Skin epidermis (tissue), 12 donors: ENCODE results near the gene PADI1.

ENCODE experiments used
- H3K27ac ChIP-seq, 21 experiments: fragments of 200-600 bp; sonication (generic) in 11 of 21; one replicate each; pipeline ENCODE4 v1.5.0; 2020; ENCODE audit warnings: mild to moderate bottlenecking in 3 of 21, inconsistent platforms in 2 of 21, moderate library complexity in 2 of 21
- H3K4me3 ChIP-seq, 7 experiments: fragments of 200-600 bp; sonication (generic) in 2 of 7; one replicate each; pipeline ENCODE4 v1.5.0; 2020; ENCODE audit warnings: inconsistent platforms in 2 of 7, mild to moderate bottlenecking in 2 of 7, moderate library complexity in 1 of 7

Gene PADI1

DNA sequence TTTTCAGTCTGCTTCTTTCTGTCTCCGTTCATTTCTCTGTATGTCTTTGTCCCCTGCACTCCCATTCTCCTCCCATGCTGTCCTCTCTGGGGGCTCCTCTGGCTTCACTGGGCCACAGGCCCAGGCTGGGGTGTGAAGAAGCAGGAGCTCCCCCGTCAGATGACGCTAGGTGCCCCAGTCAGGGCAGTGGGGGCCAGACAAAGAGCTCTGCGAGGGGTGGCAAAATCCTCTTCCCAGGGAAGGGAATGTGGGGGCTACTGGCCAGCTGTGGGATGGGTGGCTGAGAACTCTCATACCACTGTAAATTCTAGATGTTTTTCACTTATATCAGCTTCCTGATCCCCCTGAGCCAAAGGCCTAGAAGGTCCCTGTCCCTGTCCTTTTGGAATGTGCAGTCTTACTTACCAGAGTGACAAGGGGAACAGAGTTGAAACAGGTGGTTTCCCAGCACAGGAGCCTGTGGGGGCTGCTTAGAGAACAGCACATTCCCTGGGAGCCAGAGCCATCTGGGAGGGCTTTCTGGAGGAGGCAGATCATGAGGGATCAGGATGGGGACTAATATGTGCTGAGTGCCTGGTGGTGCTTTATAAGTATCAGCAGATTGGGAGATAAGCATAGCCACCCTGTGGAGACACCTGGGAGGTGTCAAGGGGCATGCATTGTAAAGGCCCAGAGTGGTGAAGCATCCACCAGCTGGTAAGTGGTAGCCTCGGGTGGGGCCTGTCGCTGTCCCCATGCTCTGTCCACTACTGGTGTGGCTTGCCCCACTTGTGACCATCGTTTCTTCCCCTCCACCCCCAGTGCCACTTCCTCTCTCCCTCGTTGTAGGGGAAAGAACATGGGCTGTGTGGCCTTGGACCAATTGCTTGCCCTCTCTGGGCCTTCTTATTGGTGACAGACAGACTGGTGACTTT is 10.1 kb upstream of the PADI1 start:
- peak overlapping the region in 1 of 21 experiments; percentile 34 for H3K27ac ChIP-seq

DNA sequence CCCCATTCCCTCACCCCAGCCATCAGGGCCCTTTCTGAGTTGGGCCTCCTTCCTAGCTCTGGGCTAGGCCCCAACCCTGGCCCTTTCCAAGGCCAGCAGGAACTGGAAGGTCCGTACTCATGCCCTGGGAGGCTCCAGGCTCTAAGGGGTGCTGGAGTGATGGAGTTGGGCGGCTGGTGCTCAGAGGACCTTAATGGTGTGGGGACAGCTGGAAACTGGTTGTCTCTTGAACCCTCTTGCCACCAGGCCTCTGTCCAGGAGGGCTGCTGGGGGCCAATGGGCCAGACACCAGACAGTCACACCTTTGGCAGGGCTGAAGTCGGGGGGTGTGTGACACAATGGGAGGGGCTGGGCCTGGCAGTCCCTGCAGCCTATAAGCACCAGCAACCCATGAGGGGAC is 9.2 kb upstream of the PADI1 start:
- Histone ChIP-seq H3K27ac (no peak overlapping the region), H3K4me3 (no peak overlapping the region)

More for the DNA sequence above, 10.1 kb upstream of the PADI1 start:
- no peak overlapping the region for H3K4me3 ChIP-seq

GRCh38 chr1:17196496-17197185 is 8.3 kb upstream of the PADI1 start:
- Histone ChIP-seq H3K4me3 (no peak overlapping the region), H3K27ac (no peak overlapping the region)

- Histone ChIP-seq H3K27ac (no peak overlapping the region), H3K4me3 (no peak overlapping the region)
Observed at GRCh38 chr1:17197696-17198095, 7.2 kb upstream of the PADI1 start.

DNA sequence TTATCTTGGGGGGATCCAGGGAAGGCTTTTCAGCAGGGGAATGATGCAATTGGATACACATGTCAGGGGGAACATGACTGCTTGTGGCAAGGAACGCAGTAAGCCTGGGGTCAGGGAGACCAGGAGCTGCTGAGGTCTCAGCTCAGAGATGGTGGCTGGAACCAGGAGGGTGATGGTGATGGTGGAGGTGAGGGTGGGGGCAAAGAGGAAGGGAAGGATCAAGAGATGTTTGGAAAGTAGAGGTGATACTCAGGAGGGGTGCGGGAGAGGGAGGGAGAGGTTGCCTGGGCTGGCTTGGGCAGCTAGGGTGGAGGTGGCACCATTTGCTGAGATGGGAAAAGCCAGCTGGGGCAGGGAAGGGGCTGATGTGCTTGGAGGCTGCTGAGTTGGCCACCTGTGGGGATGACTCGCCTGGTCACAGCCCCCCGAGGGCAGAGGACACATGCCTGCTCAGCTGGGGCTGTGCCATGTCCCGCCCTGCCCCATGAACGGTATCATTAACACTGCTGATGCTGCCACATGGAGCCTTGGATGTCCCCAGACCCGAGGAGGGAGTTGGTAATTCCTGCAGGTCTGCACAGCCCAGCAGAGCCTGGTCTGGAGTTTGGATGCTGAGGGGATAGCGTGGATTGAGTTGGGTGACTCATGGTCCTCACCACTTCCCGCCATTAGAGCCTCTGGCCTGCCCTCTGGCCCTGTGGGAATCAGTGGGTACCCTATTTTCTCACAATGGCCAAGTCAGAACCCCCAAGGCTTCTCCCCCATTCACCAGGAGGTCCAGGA is 6.3 kb upstream of the PADI1 start:
- Histone ChIP-seq H3K27ac (no peak overlapping the region), H3K4me3 (no peak overlapping the region)

DNA sequence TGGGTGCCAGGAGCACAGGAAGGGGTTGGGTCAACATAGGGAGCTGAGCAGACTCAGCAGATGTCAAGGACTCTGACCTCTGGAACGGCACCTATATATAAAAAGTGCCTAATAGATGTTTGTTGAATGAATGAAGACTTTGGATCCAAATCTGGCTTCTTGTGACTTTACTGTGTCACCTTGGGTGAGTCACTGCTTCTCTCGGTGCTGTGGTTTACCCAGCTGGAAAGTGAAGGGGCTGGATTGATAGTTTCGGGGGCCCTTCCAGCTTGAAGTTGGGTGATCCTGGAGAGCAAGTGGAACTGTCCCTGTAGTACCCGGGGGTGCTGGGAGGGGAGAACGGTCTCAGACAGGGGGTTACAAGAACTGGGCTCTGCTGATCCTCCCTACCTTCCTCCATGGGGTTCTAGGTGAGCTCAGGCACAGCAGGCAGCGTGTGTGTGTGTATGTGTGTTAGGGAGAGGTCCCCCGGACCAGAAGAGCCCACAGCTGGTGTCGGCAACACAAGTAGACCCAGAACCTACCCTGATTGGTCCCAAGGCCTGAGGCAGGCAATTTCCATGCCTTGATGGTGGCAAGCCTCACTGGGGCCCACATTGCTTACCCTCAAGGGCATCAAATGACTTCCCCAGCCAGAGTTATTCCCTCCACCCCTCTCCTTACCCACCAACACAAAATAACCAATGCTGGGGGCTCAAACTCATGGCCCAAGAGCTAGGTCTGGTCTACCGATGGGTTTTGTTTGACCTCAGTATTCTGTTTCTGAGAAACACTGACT is 5.5 kb upstream of the PADI1 start:
- H3K4me3 ChIP-seq: no peak overlapping the region
- no peak overlapping the region for H3K27ac ChIP-seq

DNA sequence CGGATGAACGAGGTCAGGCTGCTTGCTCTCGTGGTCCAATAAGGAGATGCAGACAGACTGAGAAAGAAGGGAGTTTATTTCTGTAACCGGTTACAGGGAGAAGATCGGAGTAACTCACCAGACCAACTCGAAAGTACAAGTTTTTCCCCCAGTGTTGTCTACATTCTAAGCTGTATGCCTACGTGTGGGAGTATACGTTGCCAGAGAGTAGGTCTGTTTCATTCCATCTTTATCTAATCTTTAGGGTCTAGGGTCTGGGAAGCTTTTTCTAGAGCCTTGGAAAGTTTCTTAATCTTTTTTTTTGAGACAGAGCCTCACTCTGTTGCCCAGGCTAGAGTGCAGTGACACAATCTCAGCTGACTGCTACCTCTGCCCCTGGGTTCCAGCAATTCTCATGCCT is 4.7 kb upstream of the PADI1 start:
- Histone ChIP-seq H3K4me3 (no peak overlapping the region), H3K27ac (no peak overlapping the region)

GRCh38 chr1:17200756-17201155 is 4.2 kb upstream of the PADI1 start:
- H3K4me3 ChIP-seq: no peak overlapping the region

GRCh38 chr1:17201201-17202021 is 3.5 kb upstream of the PADI1 start:
- no peak overlapping the region for H3K4me3 ChIP-seq
- H3K27ac ChIP-seq: no peak overlapping the region

More at GRCh38 chr1:17200756-17201155, 4.2 kb upstream of the PADI1 start:
- H3K27ac ChIP-seq: no peak overlapping the region

DNA sequence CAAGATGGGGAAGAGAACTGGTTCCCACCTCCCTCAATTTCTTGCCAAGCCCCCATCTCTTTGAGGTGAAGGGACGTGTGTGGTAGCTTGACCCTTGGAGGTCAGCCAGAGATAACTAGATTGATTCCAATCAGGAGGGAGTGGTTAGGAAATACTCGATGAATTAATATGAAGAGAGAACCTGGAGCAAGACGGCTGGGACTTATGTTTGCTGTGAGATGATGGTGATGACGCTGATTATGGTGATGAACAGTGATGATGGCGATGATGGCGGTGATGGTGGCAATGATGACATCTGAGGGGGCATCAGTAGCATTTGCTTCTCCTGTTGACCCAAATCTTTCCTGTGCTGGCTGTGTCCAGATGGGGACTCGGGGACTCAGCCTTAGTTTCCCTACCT is 724 bp downstream of the PADI1 start:
- peak overlapping the region in 2 of 21 experiments; percentile 5 to 28 for H3K27ac ChIP-seq
- H3K4me3 ChIP-seq: no peak overlapping the region

GRCh38 chr1:17206196-17206595 is 1.3 kb downstream of the PADI1 start:
- Histone ChIP-seq H3K4me3 (no peak overlapping the region), H3K27ac (peak overlapping the region in 1 of 21 experiments; percentile 28)

GRCh38 chr1:17207046-17207445 is 2.1 kb downstream of the PADI1 start:
- Histone ChIP-seq H3K4me3 (no peak overlapping the region), H3K27ac (peak overlapping the region in 3 of 21 experiments; percentile 16 to 25 (median 17))

DNA sequence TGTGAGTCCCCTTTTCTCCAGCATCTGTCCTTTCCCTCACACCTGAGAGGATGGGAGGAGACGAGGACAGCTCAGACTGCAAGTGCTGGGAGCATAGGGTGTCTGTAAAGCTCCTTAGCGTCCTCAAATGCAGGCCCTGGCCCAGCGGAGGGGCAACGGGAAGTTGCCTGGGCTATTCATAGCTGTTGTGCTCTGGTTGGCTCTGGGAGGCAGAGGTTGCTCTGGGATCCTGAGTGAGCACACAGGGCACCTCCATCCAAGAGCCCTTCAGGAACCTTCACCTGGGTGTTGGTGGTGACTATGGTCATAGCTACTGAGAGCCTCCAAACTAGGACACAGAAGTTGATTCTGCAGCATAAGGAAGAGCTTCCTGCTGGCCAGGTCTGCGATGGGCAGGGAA is 2.6 kb downstream of the PADI1 start:
- Histone ChIP-seq H3K27ac (peak overlapping the region in 2 of 21 experiments; percentile 16 to 17), H3K4me3 (no peak overlapping the region)

DNA sequence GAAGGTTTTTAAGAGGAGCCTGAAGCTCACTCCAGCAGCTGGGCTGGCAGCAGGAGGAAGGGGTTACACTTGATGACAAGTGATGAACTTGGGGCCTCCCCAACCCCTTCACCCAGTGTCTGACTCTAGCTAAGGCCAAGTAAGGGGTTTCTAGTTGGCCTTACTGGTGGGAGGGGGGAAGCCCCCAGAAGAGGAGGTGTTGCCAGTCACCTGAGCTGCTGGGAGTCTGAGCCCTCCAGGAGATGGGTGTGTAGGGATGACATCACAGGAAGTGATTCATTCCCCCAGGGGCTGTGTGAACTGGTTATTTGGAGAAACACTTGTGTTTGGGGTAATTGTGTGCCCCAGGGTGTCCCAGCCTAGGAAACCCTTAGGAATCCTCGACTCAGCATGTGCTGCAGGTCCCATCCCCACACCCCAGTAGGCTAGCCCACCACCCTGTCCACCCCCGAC is 3.1 kb downstream of the PADI1 start:
- Histone ChIP-seq H3K27ac (peak overlapping the region in 1 of 21 experiments; percentile 16), H3K4me3 (no peak overlapping the region)

DNA sequence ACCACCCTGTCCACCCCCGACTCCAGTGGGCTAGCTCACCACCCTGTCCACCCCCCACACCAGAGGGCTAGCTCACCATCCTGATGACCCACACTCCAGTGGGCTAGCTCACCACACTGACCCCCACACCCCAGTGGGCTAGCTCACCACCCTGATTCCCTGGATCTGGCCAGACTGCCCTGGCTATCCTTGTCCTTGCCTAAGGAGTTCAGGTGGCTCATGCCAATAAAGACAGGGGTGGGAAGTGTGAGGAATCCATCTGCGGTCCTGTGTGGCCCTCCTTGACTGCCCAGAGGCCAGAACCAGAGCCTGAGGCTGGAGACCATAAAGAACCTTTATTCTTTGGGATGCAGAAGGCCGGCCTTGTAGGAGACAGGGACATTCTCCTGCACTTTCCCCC is 3.6 kb downstream of the PADI1 start:
- H3K4me3 ChIP-seq: no peak overlapping the region
- H3K27ac ChIP-seq: no peak overlapping the region

GRCh38 chr1:17209430-17209829 is 4.5 kb downstream of the PADI1 start:
- no peak overlapping the region for H3K27ac ChIP-seq
- no peak overlapping the region for H3K4me3 ChIP-seq

DNA sequence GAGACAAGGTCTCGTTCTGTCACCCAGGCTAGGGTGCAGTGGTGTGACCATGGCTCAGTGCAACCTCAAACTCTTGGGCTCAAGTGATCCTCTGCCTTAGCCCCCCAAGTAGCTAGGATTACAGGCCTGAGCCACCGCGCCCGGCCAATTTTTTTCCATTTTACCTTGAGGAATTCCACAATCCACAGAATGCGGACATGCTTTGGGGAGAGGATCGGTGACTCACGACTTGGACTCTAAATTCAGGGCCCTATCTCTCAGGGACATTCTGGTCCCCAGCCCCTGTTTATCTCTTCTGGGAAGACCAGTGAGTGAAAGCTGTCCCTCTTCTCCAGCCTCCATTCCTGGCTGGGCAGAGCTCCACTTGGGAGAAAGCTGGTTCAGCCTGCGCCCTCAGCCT is 5.2 kb downstream of the PADI1 start:
- no peak overlapping the region for H3K4me3 ChIP-seq
- no peak overlapping the region for H3K27ac ChIP-seq

GRCh38 chr1:17211377-17211776 is 6.4 kb downstream of the PADI1 start:
- Histone ChIP-seq H3K27ac (no peak overlapping the region), H3K4me3 (no peak overlapping the region)

GRCh38 chr1:17212009-17212408 is 7.1 kb downstream of the PADI1 start:
- Histone ChIP-seq H3K27ac (no peak overlapping the region), H3K4me3 (no peak overlapping the region)
